Heart left ventricle (tissue), 13 donors: ENCODE measurements around the gene SPATA22.

ENCODE experiments used
- CTCF ChIP-seq, 12 donors: fragments of 200-600 bp; sonication (generic) in 4 of 12; IDR thresholded peaks; one replicate each; pipeline versions ENCODE4 v1.5.0 to v1.8.0; 2018 to 2022; ENCODE audit warnings: antibody characterized with exemption in 12 of 12, mild to moderate bottlenecking in 5 of 12
- POLR2A ChIP-seq, 2 donors: fragments of 450-650 bp; IDR thresholded peaks; one replicate each; pipeline ENCODE4 v1.6.1; 2017; ENCODE audit warnings: antibody characterized with exemption in 2 of 2, mild to moderate bottlenecking in 2 of 2, moderate library complexity in 2 of 2
- donor health status: ischemic (EF 13 %, LVEDD 7.1; RV severe dilation, severe dysfunction).
- donor health status: DM: no; HTN: yes; CAD: no.
- donor health status: DM: no; HTN: no; CAD: no.
- donor health status: ischemic (EF 25% LVEDD 6.9; RV normal size, moderate dysfunction).
- donor health status: ischemic (EF 25% LVEDD 5.7; RV mildly dilated, moderate dysfunction).
- donor health status: ischemic (EF 35%, LVEDD 5.7; RV mildly dilated, moderate dysfunction).
- donor health status: nonischemic (EF 11% LVEDD 7.7; RV severe dilation, severe dysfunction).
- donor health status: DM: yes; HTN: yes; CAD: no.
- donor health status: PGD.
- donor health status: ischemic (EF 29% LVEDD 5.4; RV normal size, mild dysfunction).
- donor health status: nonischemic (EF 23%, LVEDD 6.1; RV moderate dilation, normal function).

- no peak for TF ChIP-seq CTCF (IDR thresholded peaks at IDR 0.05)
- no peak for TF ChIP-seq POLR2A (IDR thresholded peaks at IDR 0.05)
Observed at GRCh38 chr17:3418222-3418621, 53.4 kb downstream of the SPATA22 start.
